ENCODE results near the gene PRKCH.

- TF ChIP-seq POLR2A (IDR thresholded peaks at IDR 0.05): no peak
- TF ChIP-seq EP300 (IDR thresholded peaks at IDR 0.05): no peak
- no peak for TF ChIP-seq CTCF (IDR thresholded peaks at IDR 0.05)
These were observed 10.7 kb downstream of the PRKCH start for GRCh38 chr14:61331992-61332657.
